Activated CD4-positive, alpha-beta T cell treated with anti-CD3 and anti-CD28 coated beads for 48 hours (primary cell): ENCODE measurements around the gene NIFK.
"Not testable (repeated sequence)": the region's sequence is repeated elsewhere in the genome, so short reads cannot be mapped to it uniquely, and the experiment has no call there.

Experiments used
- DNase-seq: peaks from one replicate; pipeline ENCODE4 v3.0.0-alpha.2; 2020

Gene NIFK

GRCh38 chr2:121731366-121731765 lies 5.3 kb downstream of the NIFK start:
- DNase-seq, result no peak

- DNase-seq, result no peak
Measured at GRCh38 chr2:121727950-121728349, 8.7 kb downstream of the NIFK start.

GRCh38 chr2:121727332-121727731 lies 9.3 kb downstream of the NIFK start:
- no peak for DNase-seq

- no peak for DNase-seq
Measured at GRCh38 chr2:121723316-121723715, 13.4 kb downstream of the NIFK start.

- peak; percentile 69 for DNase-seq
Measured at GRCh38 chr2:121722479-121722878, 14.2 kb downstream of the NIFK start.

- DNase-seq, result peak; percentile 51
Measured at GRCh38 chr2:121721926-121722325, 14.7 kb downstream of the NIFK start.

GRCh38 chr2:121717529-121717928 lies 19.1 kb downstream of the NIFK start:
- no peak for DNase-seq

GRCh38 chr2:121716126-121716525 lies 20.5 kb downstream of the NIFK start:
- DNase-seq, result no peak

GRCh38 chr2:121711481-121711880 lies 25.2 kb downstream of the NIFK start:
- DNase-seq, result not testable (repeated sequence)

- no peak for DNase-seq
Measured at GRCh38 chr2:121710470-121711170, 26.1 kb downstream of the NIFK start.

- DNase-seq, result no peak
Measured at GRCh38 chr2:121709776-121710469, 26.8 kb downstream of the NIFK start.

GRCh38 chr2:121707920-121708361 lies 28.7 kb downstream of the NIFK start:
- no peak for DNase-seq

- no peak for DNase-seq
Measured at GRCh38 chr2:121707344-121707919, 29.2 kb downstream of the NIFK start.

- no peak for DNase-seq
Measured at GRCh38 chr2:121705958-121706357, 30.7 kb downstream of the NIFK start.

- no peak for DNase-seq
Measured at GRCh38 chr2:121705390-121705789, 31.3 kb downstream of the NIFK start.

GRCh38 chr2:121701761-121702160 lies 34.9 kb downstream of the NIFK start:
- peak; percentile 18 for DNase-seq

- DNase-seq, result peak; percentile 91
Measured at GRCh38 chr2:121699421-121700333, 37.0 kb downstream of the NIFK start.

GRCh38 chr2:121698318-121698930 lies 38.3 kb downstream of the NIFK start:
- peak; percentile 21 for DNase-seq

GRCh38 chr2:121697108-121697631 lies 39.5 kb downstream of the NIFK start:
- no peak for DNase-seq

- no peak for DNase-seq
Measured at GRCh38 chr2:121696410-121696930, 40.2 kb downstream of the NIFK start.

GRCh38 chr2:121695171-121695451 lies 41.6 kb downstream of the NIFK start:
- no peak for DNase-seq
